Measurements from ENCODE around the gene CLCNKB. TPM values are rescaled to one million over a fixed set of nuclear protein-coding genes. Genes with fewer than 3 reads are reported as not detected.
A peak's percentile ranks its signal among the peaks of the same experiment; 100 is the strongest.
"Not testable (repeated sequence)": the region's sequence is repeated elsewhere in the genome, so short reads cannot be mapped to it uniquely, and the experiment has no call there.

CLCNKB gene
- total RNA-seq, 2 donors from 2014 or later: 0.14 TPM; not detected in 1

- intact Hi-C loops (cut with DNase I, micrococcal nuclease): no loop called here
- ATAC-seq (peak; percentile 60), DNase-seq (peak; percentile 47 to 61)
These were observed 30.2 kb upstream of the CLCNKB start for GRCh38 chr1:16013220-16013907.

- DNase-seq (no peak), ATAC-seq (peak; percentile 14)
- intact Hi-C loops (cut with DNase I, micrococcal nuclease): no loop called here
These were observed 29.7 kb upstream of the CLCNKB start for GRCh38 chr1:16013908-16014258.

GRCh38 chr1:16014509-16015482 is 28.8 kb upstream of the CLCNKB start:
- no peak for ATAC-seq
- intact Hi-C loops (cut with DNase I, micrococcal nuclease): no loop called here

GRCh38 chr1:16015491-16015890 is 28.1 kb upstream of the CLCNKB start:
- intact Hi-C loops (cut with DNase I, micrococcal nuclease): no loop called here
- ATAC-seq: no peak
- no peak for DNase-seq

More at GRCh38 chr1:16014509-16015482, 28.8 kb upstream of the CLCNKB start:
- DNase-seq: peak; percentile 44 to 66

GRCh38 chr1:16015960-16016901 is 27.4 kb upstream of the CLCNKB start:
- intact Hi-C loops (cut with DNase I, micrococcal nuclease): no loop called here
- DNase-seq (peak in 1 of 2 donors; percentile 49), ATAC-seq (no peak)

GRCh38 chr1:16017076-16017460 is 26.5 kb upstream of the CLCNKB start:
- intact Hi-C loops (cut with DNase I, micrococcal nuclease): no loop called here
- ATAC-seq (no peak), DNase-seq (no peak)

GRCh38 chr1:16017461-16018303 is 25.9 kb upstream of the CLCNKB start, which contains the start of gene HSPB7:
Gene HSPB7 (minus strand): TSS chr1:16018043. CDS start chr1:16017963, 80 bp downstream.
- DNase-seq (peak; percentile 58 to 88), ATAC-seq (peak; percentile 5)
- intact Hi-C loops (cut with DNase I, micrococcal nuclease): no loop called here

GRCh38 chr1:16018308-16018707 is 25.3 kb upstream of the CLCNKB start:
- no peak for ATAC-seq
- intact Hi-C loops (cut with DNase I, micrococcal nuclease): no loop called here

GRCh38 chr1:16018749-16019643 is 24.6 kb upstream of the CLCNKB start:
- no peak for ATAC-seq
- DNase-seq: no peak
- intact Hi-C loops (cut with DNase I, micrococcal nuclease): no loop called here

More at GRCh38 chr1:16018308-16018707, 25.3 kb upstream of the CLCNKB start:
- DNase-seq: no peak

- DNase-seq (no peak), ATAC-seq (no peak)
- intact Hi-C loops (cut with DNase I, micrococcal nuclease): no loop called here
These were observed 23.8 kb upstream of the CLCNKB start for GRCh38 chr1:16019644-16020277.

- intact Hi-C loops (cut with DNase I, micrococcal nuclease): no loop called here
- DNase-seq: no peak
- no peak for ATAC-seq
These were observed 23.3 kb upstream of the CLCNKB start for GRCh38 chr1:16020325-16020724.

- ATAC-seq; intact Hi-C loops (cut with DNase I, micrococcal nuclease): not testable (repeated sequence)
These were observed 22.7 kb upstream of the CLCNKB start for GRCh38 chr1:16020878-16021277.

GRCh38 chr1:16021681-16022080 is 21.9 kb upstream of the CLCNKB start, which contains the start of gene CLCNKA:
Gene CLCNKA (plus strand): TSS chr1:16022036. CDS start chr1:16022620, 584 bp downstream.
- DNase-seq (no peak), ATAC-seq (no peak)
- intact Hi-C loops (cut with DNase I, micrococcal nuclease): no loop called here

More at GRCh38 chr1:16020878-16021277, 22.7 kb upstream of the CLCNKB start:
- DNase-seq: not testable (repeated sequence)

- intact Hi-C loops (cut with DNase I, micrococcal nuclease): no loop called here
These were observed 21.2 kb upstream of the CLCNKB start for GRCh38 chr1:16022393-16022792.

GRCh38 chr1:16023050-16023653 is 20.4 kb upstream of the CLCNKB start:
- DNase-seq (no peak), ATAC-seq (no peak)
- intact Hi-C loops (cut with DNase I, micrococcal nuclease): no loop called here

More at GRCh38 chr1:16022393-16022792, 21.2 kb upstream of the CLCNKB start:
- ATAC-seq (no peak), DNase-seq (no peak)

GRCh38 chr1:16026302-16026701 is 17.3 kb upstream of the CLCNKB start:
- intact Hi-C loops (cut with DNase I, micrococcal nuclease); DNase-seq; ATAC-seq: not testable (repeated sequence)
